Measurements from ENCODE around the gene RCC1.
"Not testable (repeated sequence)": the region's sequence is repeated elsewhere in the genome, so short reads cannot be mapped to it uniquely, and the experiment has no call there.

The RCC1 gene

DNA sequence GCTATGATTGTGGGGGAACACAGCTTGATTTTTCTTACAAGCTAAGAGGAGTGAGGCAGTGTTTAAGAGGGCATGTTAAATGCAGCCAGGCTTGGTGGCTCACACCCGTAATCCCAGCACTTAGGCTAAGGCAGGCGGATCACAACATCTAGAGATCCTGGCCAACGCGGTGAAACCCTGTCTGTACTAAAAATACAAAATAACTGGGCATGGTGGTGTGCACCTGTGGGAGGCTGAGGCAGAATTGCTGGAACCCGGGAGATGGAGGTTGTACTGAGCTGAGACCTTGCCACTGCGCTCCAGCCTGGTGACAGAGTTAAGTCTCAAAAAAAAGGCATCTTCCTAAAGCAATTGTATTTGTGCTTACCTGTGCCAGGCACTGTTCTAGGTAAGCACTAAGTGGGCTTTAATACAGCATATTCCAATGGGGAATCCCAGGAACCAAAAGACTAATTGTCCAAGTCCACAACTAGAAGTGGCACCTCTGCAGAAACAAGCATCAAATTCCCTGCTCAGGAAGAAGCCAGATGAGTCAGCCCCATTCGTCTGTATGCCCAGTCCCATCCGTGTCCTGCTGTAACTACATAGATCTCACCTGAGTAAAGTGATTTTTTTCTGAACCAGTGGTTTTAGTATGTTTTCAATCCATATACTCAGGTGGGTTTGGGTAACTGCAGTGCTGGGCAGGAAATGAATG is 4.6 kb downstream of the RCC1 start:
- Histone ChIP-seq H3K9ac (ENCODE audit: low read length in 5 of 5) (peak overlapping the region in 2 of 5 donors; percentile 0 to 32), H3K4me3 (ENCODE audit: low read depth in 1 of 5, low read length in 5 of 5) (no peak overlapping the region), H3K27ac (ENCODE audit: low read depth, low read length) (no peak overlapping the region), H3K4me1 (ENCODE audit: control insufficient read depth in 5 of 5, insufficient read depth in 5 of 5, low read length in 5 of 5) (peaks cover 7 to 57% (median 52%) of the 10 kb centered on the region in 5 donors), H3K9me3 (ENCODE audit: control insufficient read depth in 5 of 5, low read length in 5 of 5) (no peaks in the 10 kb centered on the region), H3K36me3 (ENCODE audit: control insufficient read depth in 5 of 5, insufficient read depth in 5 of 5, low read length in 5 of 5) (peaks cover 9 to 53% (median 36%) of the 10 kb centered on the region in 5 donors), H3K27me3 (ENCODE audit: control insufficient read depth in 5 of 5, insufficient read depth in 4 of 5, low read length in 5 of 5) (no peaks in the 10 kb centered on the region)

DNA sequence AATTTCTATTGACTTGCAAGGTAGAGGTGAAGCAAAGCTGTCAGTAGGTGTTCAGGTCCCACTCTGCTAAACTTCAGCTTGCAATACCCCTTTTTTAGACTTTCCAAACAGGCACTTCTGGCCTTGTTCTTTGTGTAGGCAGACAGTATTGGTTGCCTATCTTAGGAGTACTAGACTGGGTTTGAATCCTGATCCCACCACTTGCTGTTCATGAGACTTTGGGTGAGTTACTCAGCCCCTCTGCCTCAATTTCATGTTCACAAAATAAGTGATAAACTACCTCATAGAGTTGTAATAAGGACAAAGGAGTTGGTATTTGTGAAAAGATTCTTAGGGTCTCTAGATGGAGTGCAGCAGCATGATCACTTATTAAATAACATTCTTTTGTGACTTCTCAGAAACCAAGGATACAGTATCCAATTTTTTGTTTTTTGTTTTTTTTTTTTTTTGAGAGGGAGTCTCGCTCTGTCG is 5.2 kb downstream of the RCC1 start:
- H3K9me3 ChIP-seq (ENCODE audit: control insufficient read depth in 5 of 5, low read length in 5 of 5), result no peaks in the 10 kb centered on the region
- no peak overlapping the region for H3K27ac ChIP-seq (ENCODE audit: low read depth, low read length)
- peak overlapping the region in 2 of 5 donors; percentile 0 to 32 for H3K9ac ChIP-seq (ENCODE audit: low read length in 5 of 5)
- H3K27me3 ChIP-seq (ENCODE audit: control insufficient read depth in 5 of 5, insufficient read depth in 4 of 5, low read length in 5 of 5), result no peaks in the 10 kb centered on the region
- H3K4me1 ChIP-seq (ENCODE audit: control insufficient read depth in 5 of 5, insufficient read depth in 5 of 5, low read length in 5 of 5), result peaks cover 5 to 57% (median 51%) of the 10 kb centered on the region in 5 donors
- no peak overlapping the region for H3K4me3 ChIP-seq (ENCODE audit: low read depth in 1 of 5, low read length in 5 of 5)
- peaks cover 9 to 53% (median 36%) of the 10 kb centered on the region in 5 donors for H3K36me3 ChIP-seq (ENCODE audit: control insufficient read depth in 5 of 5, insufficient read depth in 5 of 5, low read length in 5 of 5)

DNA sequence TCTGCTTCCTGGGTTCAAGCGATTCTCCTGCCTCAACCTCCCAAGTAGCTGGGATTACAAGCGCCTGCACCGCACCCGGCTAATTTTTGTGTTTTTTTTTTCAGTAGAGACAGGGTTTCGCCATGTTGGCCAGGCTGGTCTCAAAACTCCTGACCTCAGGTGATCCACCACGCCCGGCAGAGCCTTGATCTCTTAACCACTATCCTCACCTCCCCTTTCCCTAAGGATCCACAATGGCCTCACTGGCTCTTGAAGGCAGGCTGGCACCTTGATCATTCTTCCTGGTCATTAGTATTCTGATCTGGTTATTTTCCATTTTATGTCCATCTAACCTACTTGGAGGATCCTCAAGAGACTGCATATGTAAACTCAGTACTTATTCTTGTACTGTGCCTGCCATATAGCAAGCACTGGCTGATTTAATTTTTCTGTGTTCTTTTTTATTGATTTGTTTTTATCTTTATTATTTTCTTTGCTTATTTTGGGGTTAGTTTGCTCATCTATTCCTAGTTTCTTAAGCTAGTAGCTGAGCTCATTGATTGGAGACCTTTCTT is 6.3 kb downstream of the RCC1 start:
- peaks cover 9 to 53% (median 36%) of the 10 kb centered on the region in 5 donors for H3K36me3 ChIP-seq (ENCODE audit: control insufficient read depth in 5 of 5, insufficient read depth in 5 of 5, low read length in 5 of 5)

DNA sequence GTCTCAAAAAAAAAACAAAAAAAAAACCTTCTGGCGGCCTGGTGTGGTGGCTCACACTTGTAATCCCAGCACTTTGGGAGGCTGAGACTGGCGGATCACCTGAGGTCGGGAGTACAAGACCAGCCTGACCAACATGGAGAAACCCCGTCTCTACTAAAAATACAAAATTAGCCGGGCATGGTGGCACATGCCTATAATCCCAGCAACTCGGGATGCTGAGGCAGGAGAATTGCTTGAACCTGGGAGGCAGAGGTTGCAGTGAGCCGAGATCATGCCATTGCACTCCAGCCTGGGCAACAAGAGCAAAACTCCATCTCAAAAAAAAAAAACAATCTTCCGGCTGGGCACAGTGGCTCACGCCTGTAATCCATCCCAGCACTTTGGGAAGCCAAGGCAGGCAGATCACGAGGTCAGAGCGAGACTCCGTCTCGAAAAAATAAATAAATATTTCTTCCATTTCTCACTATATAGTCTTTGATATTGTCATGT is 8.6 kb downstream of the RCC1 start:
- H3K27me3 ChIP-seq (ENCODE audit: control insufficient read depth in 5 of 5, insufficient read depth in 4 of 5, low read length in 5 of 5); H3K9me3 ChIP-seq (ENCODE audit: control insufficient read depth in 5 of 5, low read length in 5 of 5); H3K27ac ChIP-seq (ENCODE audit: low read depth, low read length); H3K9ac ChIP-seq (ENCODE audit: low read length in 5 of 5); H3K4me3 ChIP-seq (ENCODE audit: low read depth in 1 of 5, low read length in 5 of 5): not testable (repeated sequence)
- H3K4me1 ChIP-seq (ENCODE audit: control insufficient read depth in 5 of 5, insufficient read depth in 5 of 5, low read length in 5 of 5), result peaks cover 10 to 41% (median 32%) of the 10 kb centered on the region in 5 donors
- peaks cover 9 to 40% (median 23%) of the 10 kb centered on the region in 5 donors for H3K36me3 ChIP-seq (ENCODE audit: control insufficient read depth in 5 of 5, insufficient read depth in 5 of 5, low read length in 5 of 5)

More for the DNA sequence above, 6.3 kb downstream of the RCC1 start:
- no peaks in the 10 kb centered on the region for H3K27me3 ChIP-seq (ENCODE audit: control insufficient read depth in 5 of 5, insufficient read depth in 4 of 5, low read length in 5 of 5)
- H3K9me3 ChIP-seq (ENCODE audit: control insufficient read depth in 5 of 5, low read length in 5 of 5), result no peaks in the 10 kb centered on the region
- no peak overlapping the region for H3K4me3 ChIP-seq (ENCODE audit: low read depth in 1 of 5, low read length in 5 of 5)
- peak overlapping the region in 3 of 5 donors; percentile 51 to 56 (median 55) for H3K9ac ChIP-seq (ENCODE audit: low read length in 5 of 5)
- H3K4me1 ChIP-seq (ENCODE audit: control insufficient read depth in 5 of 5, insufficient read depth in 5 of 5, low read length in 5 of 5), result peaks cover 5 to 50% (median 41%) of the 10 kb centered on the region in 5 donors
- H3K27ac ChIP-seq (ENCODE audit: low read depth, low read length), result no peak overlapping the region

DNA sequence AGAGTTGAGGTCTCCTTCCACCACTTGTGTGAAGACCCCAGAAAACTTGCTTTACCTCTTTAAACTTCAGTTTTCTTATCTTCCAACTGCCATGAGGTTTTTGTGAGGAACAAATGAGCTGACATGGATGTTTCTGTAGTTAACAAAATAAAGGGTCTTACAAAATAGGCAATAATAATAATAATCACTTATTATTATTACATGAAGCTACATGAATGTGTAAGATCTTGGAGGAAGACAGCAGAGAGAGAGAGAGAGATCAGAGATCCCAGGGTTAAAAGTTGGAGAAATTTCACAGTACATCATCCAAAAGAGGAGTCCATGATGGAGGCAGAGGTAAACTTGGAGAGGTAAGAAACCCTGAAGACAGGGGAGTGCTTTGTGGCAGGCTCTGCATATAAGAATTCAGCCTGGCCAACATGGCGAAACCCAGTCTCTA is 10.7 kb downstream of the RCC1 start:
- Histone ChIP-seq H3K9ac (ENCODE audit: low read length in 5 of 5) (no peak overlapping the region), H3K4me3 (ENCODE audit: low read depth in 1 of 5, low read length in 5 of 5) (no peak overlapping the region), H3K9me3 (ENCODE audit: control insufficient read depth in 5 of 5, low read length in 5 of 5) (no peaks in the 10 kb centered on the region), H3K4me1 (ENCODE audit: control insufficient read depth in 5 of 5, insufficient read depth in 5 of 5, low read length in 5 of 5) (peaks cover 8 to 25% (median 20%) of the 10 kb centered on the region in 5 donors), H3K27ac (ENCODE audit: low read depth, low read length) (no peak overlapping the region), H3K27me3 (ENCODE audit: control insufficient read depth in 5 of 5, insufficient read depth in 4 of 5, low read length in 5 of 5) (no peaks in the 10 kb centered on the region), H3K36me3 (ENCODE audit: control insufficient read depth in 5 of 5, insufficient read depth in 5 of 5, low read length in 5 of 5) (peaks cover 2 to 20% (median 6%) of the 10 kb centered on the region in 5 donors)

DNA sequence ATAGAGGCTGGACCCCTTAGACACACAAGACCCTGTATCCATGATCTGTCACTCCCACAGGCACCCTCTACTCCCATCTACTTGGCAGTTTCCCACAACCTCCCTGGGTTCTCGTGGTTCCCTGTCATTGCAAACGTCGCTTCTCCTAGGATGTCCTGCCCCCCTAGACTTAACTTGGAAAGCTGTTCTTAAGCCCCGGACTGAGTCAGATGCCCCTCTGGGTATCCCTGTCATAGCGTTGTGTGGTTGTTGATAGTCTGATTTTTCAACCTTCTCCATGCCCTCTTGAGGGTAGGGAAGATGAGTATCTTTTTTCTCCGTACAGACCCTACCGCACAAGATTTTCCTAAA is 11.8 kb downstream of the RCC1 start:
- Histone ChIP-seq H3K27ac (ENCODE audit: low read depth, low read length) (peak overlapping the region; percentile 60), H3K9ac (ENCODE audit: low read length in 5 of 5) (peak overlapping the region in 4 of 5 donors; percentile 49 to 76 (median 64)), H3K9me3 (ENCODE audit: control insufficient read depth in 5 of 5, low read length in 5 of 5) (no peaks in the 10 kb centered on the region), H3K4me1 (ENCODE audit: control insufficient read depth in 5 of 5, insufficient read depth in 5 of 5, low read length in 5 of 5) (peaks cover 8 to 18% (median 14%) of the 10 kb centered on the region in 5 donors), H3K27me3 (ENCODE audit: control insufficient read depth in 5 of 5, insufficient read depth in 4 of 5, low read length in 5 of 5) (no peaks in the 10 kb centered on the region), H3K4me3 (ENCODE audit: low read depth in 1 of 5, low read length in 5 of 5) (peak overlapping the region in 4 of 5 donors; percentile 43 to 81 (median 70)), H3K36me3 (ENCODE audit: control insufficient read depth in 5 of 5, insufficient read depth in 5 of 5, low read length in 5 of 5) (peaks cover 0 to 13% (median 4%) of the 10 kb centered on the region in 5 donors)

DNA sequence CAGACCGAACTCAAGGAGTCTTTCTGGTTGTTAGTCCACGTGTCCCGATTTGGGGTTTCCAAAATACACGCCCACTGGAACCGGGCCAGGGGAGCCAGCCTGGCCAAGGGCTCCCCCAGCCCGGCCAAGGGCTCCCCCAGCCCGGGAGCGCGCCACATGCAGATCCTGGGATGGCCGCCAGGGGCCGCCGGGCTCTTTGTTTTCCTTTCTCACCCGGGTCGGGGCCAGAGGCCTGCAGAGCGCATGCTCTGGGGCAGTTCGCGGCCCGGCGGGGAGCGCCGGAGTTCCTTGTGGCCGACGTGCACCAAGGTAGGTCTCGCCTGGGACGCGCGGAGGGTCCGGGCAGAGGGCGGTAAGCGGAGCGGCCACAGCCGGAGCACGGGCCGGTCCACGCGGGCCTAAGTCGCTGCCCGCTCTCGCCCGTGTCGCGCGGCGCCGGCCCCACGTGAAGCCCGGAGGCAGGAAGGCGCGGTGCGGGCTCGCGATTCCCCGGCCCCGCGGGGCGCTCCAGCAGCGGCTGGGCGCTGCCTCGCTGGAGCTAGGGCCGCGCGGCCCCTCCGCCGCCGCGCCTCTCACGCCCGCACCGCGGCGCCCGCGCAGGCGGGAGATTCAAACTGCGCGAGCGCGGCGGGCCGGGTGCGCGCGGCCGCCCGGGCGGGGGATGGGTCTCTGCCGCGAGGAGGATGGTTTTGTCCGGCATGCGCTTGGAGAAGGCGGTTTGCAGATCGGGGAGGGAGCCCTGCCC is 12.3 kb downstream of the RCC1 start:
- Histone ChIP-seq H3K4me3 (ENCODE audit: low read depth in 1 of 5, low read length in 5 of 5) (peak overlapping the region; percentile 64 to 82 (median 70)), H3K27me3 (ENCODE audit: control insufficient read depth in 5 of 5, insufficient read depth in 4 of 5, low read length in 5 of 5) (no peaks in the 10 kb centered on the region), H3K36me3 (ENCODE audit: control insufficient read depth in 5 of 5, insufficient read depth in 5 of 5, low read length in 5 of 5) (peaks cover 0 to 10% (median 4%) of the 10 kb centered on the region in 5 donors), H3K4me1 (ENCODE audit: control insufficient read depth in 5 of 5, insufficient read depth in 5 of 5, low read length in 5 of 5) (peaks cover 8 to 18% (median 14%) of the 10 kb centered on the region in 5 donors), H3K27ac (ENCODE audit: low read depth, low read length) (peak overlapping the region; percentile 60), H3K9ac (ENCODE audit: low read length in 5 of 5) (peak overlapping the region; percentile 57 to 87 (median 76)), H3K9me3 (ENCODE audit: control insufficient read depth in 5 of 5, low read length in 5 of 5) (no peaks in the 10 kb centered on the region)

DNA sequence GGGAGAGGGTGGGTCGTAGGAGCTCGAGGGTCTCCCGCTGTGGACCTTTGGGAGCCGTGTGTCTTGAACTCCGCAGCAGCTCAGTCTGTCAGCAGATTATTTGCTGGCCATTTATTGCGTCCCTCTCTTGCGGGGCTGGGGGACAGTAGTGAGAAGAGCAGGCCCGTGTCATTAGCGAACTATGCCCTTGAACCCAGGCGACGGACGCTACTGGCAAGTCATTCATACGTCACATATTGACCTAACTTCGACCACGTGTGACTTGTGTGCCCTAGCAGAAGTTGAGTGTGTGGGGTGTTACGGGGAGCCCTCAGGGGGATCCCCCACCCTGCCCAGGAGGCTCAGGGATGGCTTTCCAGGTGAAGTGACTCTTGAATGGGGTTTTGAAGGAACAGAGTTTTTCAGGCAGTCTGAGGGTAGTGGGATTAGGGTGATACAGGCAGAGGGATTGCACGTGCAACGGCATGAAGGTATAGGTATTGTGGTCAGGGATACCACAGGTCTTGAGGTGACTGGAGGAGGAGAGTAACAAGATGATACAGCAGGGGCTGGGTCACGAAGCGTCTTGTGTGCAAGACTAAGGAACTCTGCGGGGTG is 13.0 kb downstream of the RCC1 start:
- Histone ChIP-seq H3K36me3 (ENCODE audit: control insufficient read depth in 5 of 5, insufficient read depth in 5 of 5, low read length in 5 of 5) (peaks cover 0 to 5% (median 0%) of the 10 kb centered on the region in 5 donors), H3K27me3 (ENCODE audit: control insufficient read depth in 5 of 5, insufficient read depth in 4 of 5, low read length in 5 of 5) (no peaks in the 10 kb centered on the region), H3K9ac (ENCODE audit: low read length in 5 of 5) (peak overlapping the region in 4 of 5 donors; percentile 52 to 87 (median 78)), H3K4me1 (ENCODE audit: control insufficient read depth in 5 of 5, insufficient read depth in 5 of 5, low read length in 5 of 5) (peaks cover 8 to 18% (median 14%) of the 10 kb centered on the region in 5 donors), H3K9me3 (ENCODE audit: control insufficient read depth in 5 of 5, low read length in 5 of 5) (no peaks in the 10 kb centered on the region), H3K27ac (ENCODE audit: low read depth, low read length) (peak overlapping the region; percentile 30), H3K4me3 (ENCODE audit: low read depth in 1 of 5, low read length in 5 of 5) (peak overlapping the region; percentile 64 to 82 (median 70))

DNA sequence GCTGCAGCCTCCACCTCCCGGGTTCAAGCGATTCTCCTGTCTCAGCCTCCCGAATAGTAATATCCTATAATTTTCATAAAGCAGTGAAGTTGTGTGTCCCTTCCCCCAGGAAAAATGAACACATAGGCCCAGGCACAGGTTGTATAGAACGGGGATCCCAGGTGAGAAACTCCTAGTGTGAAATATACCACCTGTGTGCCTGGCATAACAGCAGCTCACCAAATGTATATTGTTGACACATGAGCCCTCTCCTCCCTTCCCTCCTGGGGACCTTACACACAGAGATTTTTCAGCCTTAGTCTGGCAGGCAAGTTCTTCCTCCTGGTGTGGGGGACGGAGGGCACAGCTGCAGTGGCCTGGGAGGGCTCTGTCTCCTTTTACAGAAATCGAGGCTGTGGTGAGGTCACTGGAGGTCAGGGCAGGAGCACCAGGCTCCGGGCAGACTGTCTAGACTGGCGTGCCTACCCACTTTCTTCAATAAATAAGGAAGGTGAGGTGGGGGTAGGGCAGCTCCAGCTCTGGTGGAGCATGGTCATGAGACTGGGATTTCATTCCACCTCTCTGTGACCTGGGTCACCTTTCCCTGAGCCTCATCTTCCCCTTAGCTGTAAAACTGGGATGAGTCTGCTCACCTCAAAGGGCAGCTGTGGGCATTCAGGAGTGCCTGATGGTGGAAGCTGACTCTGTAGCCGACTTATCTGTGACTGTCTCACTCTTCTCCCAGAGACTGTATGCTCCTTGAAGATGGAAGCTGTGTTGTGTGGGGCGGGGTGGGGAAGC is 14.3 kb downstream of the RCC1 start:
- Histone ChIP-seq H3K9me3 (ENCODE audit: control insufficient read depth in 5 of 5, low read length in 5 of 5) (no peaks in the 10 kb centered on the region), H3K4me3 (ENCODE audit: low read depth in 1 of 5, low read length in 5 of 5) (no peak overlapping the region), H3K9ac (ENCODE audit: low read length in 5 of 5) (no peak overlapping the region), H3K4me1 (ENCODE audit: control insufficient read depth in 5 of 5, insufficient read depth in 5 of 5, low read length in 5 of 5) (peaks cover 8 to 18% (median 14%) of the 10 kb centered on the region in 5 donors), H3K27ac (ENCODE audit: low read depth, low read length) (no peak overlapping the region), H3K36me3 (ENCODE audit: control insufficient read depth in 5 of 5, insufficient read depth in 5 of 5, low read length in 5 of 5) (no peaks in the 10 kb centered on the region), H3K27me3 (ENCODE audit: control insufficient read depth in 5 of 5, insufficient read depth in 4 of 5, low read length in 5 of 5) (no peaks in the 10 kb centered on the region)

Measured in subcutaneous abdominal adipose tissue (tissue), 5 donors.